Fibroblast of skin of left biceps (primary cell): ENCODE data around the gene IQCE.
"Not testable (repeated sequence)": the region's sequence is repeated elsewhere in the genome, so short reads cannot be mapped to it uniquely, and the experiment has no call there.

Source experiments
- DNase-seq, 2 experiments: peaks; one replicate each; pipeline ENCODE4 v3.0.0-alpha.2; 2013; ENCODE audit warnings: low read depth in 2 of 2

IQCE gene

DNA sequence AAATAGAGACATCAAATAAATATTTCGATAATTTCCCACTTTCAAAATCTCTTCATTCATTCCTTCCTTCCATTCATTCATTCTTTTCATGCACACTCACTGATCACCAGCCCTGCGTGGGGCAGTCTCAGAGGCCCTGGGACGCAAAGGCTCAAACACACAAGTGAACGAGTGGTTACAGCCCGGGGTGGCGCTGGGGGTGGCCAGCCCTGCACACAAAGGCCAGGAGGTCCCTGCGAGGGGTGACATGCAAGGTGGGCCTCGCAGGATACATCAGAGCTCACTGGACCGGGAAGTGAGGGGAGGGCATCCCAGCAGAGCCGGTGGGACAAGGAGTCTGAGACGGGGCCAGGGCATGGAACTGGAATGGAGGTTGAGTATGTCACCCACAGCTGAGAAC lies 43.1 kb downstream of the IQCE start:
- DNase-seq, result no peak

DNA sequence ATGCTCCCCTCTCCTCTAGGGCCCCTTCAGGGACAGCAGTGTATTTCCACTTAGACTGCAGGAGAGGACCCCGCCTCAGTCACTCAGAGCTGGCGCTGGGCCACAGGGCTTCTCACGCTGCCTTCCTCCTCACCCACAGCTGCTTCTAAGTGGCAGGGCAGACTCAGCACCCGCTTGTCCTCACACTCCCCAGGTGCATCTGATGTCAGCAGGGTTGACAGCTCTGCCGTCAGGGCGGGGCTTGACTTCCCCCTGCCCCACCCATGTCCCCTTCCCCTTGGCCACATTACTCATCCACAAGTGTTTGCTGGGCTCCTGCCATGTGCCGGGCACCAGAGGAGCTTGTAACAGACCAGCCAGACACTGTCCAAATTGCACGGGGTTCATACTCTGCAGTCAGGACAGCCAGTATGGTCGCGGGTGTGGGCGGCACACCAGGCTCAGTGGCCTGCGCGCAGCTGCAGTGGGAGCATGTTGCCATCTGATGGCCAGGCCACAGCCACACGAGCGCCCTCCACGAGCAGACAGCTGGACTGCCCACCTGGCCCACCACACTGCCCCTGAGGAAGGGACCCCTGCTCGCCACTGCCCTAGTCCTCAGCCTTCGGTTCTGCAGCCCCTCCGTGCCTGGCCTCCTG lies 43.7 kb downstream of the IQCE start:
- DNase-seq, result no peak

DNA sequence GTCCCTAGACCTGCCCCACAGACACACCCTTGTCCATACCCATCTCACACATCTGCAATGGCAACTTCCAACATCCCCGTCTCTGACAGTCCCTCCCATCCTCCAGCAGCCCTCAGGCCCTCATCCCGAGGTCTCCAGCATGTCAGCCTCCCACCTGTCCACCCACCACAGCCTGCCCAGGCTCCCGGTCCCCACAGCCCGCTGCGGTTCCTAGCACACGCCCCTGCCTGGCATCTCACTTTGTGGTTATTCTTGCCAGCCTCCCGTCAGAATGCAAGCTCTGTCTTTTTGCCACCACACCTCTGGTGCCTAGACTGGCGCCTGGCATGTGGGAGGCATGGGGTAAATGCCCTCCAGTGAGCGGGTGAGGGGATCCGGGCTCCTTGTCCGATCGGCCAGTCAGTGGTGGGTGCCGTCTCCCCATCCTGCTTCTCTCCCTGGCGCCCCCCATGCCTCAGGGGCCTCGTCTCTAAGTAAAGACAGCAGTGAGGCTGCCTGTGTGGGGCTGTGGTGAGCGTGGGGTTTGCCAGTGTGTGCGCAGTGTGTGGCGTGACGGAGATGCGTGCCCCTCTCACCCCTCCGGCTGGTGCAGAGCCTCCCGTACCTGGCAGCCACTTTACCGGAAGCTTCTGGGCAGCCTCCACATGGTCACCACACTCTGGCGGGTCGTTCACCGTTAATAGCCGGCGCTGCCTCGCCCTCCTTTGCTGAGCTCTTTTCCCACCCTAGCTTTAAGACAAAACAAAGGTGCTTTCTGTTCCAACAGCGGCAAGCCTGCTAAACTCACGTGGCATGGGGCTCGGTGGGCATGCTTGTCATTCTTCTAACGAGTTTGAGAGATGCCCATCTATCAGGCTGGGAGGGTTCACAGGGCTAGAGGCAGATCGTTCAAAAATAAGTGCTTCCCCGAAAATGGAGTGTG lies 44.5 kb downstream of the IQCE start:
- no peak for DNase-seq

DNA sequence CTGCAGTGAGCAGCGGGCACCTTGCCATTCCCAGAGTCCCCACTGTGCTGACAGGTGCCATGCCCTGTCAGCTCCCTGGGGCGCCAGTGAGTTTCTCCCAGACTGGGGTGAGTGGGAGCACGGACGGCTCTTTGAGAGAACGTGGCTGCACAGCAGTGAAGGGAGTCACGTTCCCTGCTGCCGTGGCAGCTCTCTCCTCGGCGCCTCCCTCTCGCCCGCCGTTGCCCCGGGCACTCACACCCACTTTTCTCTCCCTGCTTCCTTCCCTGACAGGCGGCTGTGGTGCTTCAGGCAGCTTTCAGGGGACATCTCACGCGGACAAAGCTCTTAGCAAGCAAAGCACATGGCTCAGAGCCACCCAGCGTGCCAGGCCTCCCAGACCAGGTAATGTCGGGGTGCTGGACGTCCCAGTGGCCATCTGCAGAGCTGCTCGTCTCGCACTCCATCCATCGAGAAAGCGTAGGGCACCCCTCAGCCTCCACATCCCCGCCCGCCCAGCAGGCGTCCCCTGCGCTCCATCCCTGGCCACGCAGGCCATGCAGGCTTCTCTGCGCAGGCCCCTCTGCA lies 45.9 kb downstream of the IQCE start:
- DNase-seq, result no peak

DNA sequence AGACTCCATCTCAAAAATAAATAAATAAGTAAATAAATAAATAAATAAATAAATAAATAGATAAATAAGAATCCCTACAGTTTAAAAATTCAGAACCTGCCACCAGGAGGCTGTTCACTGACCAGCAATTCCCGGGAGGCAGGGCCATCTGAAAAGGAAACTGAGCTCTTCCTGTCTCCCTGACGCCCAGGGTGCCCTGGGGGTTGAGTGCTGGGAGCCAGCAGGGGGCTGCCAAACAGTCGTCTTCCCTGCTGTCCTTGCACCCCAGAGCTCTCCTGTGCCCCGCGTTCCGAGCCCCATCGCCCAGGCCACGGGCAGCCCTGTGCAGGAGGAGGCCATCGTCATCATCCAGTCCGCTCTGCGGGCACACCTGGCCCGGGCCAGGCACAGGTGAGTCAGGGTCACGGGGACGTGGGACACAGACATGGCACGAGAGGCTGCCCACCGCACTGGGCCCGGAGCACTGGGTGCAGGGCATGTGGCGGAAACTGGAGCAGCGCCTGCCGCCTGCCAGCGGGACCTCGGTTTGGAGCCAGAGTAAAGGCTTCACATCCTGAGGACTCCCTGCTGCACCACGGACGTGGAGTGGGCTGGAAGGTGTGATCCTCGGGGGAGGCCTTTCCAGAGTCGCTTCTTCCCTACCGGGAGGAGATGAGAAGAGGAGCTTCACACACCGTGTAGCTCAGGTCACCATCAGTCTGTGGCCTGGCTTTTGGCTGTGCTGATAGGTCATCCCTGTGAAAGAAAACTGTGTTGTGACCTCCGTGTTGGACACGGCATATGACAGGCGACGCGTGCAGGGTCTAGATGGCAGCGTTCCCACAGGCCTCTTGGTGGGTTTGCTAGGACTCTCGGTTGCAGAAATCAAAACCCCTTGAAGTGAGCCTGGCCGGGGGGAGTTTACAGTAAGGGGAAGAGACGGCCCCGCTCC lies 47.1 kb downstream of the IQCE start:
- no peak for DNase-seq

DNA sequence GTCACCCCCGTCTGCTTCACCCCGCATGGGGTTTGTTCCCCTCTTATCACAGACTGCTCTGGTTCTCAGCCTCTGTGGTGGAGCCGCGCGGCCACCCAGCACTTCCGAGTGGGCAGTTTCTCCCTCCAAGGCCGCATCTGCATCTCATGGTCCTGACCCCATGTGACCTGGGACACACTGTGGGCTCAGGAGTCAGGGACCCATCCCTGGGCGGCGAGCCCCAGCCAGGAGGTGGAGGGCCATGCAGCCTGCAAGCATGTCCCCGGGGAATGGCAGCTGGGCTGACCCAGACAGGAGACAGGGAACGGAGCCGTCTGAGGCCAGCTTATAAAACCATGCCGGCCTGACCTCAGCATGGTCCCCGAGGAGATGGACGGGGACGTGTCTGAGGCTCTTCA lies 47.8 kb downstream of the IQCE start:
- DNase-seq, result no peak

DNA sequence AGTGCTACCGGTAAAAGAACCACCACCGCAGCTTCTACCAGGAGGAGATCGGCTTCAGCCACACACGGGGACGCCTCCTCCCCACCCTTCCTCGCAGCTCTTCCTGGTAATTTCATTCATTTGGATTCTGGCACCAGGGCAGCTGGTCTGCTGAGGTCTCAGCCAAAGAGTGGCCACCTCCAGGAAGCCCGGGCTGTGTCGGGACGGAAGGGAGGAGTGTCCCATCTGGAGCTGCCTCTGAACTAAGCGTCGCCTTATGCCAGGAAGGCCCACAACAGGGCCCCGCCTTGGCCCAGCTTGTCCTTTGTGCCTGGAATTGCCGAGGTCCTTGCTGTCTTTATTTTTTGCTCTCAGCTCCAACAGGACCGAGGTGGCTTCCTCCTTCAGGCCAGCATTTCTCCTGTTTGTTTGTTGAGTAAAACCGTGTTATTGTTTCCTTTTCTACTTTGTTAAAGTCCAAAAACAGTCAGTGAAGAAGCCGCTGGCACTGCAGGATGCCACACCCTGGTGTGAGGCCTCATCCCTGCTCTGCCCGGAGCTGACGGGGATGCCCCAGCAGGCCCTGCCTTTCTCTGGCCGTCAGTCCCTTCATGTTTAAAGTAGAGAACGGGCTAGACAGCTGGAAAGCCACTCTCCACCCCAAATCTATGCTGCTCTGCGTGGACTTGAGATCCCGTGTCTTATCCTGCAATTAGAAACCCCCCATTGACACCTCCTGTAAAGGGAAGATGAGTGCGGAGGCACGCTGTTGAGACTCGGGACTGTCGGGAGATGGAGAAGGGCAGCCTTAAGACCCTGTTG lies 48.5 kb downstream of the IQCE start:
- DNase-seq, result no peak

DNA sequence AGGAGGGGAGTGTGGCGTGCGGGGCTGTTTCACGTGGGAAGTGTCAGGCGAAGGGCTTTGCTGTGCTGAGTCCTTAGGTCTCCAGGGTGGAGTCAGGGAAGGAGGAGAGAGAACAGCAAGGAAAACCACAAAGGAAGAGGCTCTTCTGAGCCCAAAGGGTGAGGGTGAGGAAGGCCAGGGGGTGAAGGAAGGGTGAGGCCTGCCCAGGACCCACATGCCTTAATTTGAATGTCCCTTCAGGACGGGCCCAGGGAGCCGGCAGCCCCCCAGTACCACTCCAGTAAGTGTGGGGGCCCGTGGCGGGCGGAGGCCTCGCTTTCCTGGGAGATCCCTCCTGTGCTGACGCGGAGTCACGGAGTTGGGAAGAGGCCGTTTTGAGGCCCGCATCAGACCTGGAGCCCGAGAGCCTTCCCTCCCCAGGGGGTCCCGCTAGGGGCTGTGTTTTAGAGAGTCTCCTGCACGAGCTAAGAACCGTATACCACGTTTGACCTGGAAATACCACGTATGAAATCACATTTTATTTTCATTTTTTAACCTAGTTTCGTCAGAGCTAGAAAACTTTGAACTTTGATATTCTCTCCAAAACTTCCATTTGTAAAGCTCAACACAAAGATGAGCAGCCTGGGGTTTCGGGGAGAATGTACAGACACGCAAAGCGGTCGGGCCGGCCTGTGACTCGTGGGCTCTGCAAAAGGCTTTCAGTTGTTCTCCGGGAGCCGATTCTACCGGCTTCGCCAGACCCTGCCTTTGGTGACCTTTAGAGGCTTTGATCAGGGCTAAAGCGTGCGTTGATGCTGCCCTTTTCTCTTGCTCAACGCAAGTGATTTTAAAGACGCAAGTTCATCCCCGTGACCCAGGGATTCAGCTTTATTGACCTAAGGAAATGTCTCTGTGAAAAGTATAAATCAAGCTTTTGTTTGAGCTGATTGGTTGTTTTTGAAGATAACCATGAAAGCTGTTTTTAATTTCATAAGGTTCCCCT lies 49.4 kb downstream of the IQCE start:
- DNase-seq, result no peak

DNA sequence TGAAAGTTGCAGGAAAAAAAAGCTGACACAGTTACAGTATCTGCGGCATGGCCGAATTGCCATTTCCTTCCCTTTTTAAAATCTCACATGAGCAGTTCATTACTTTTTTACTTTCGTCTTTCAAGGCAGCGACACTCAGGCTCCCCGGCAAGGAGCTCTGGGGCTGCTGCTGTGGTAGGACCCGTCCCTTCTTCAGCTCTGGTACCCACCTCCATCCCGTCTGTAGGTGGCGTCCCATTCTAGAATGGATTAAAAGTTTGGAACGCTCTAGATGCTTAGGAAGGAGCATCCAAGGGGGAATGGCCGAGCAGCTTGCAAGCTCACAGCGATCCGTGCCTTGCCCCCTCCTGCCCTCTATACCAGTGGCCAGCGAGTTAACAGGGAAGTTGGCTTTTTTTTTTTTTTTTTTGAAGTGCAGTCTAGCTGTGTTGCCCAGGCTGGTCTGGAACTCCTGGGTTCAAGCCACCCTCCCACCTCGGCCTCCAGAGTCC lies 50.2 kb downstream of the IQCE start:
- no peak for DNase-seq

DNA sequence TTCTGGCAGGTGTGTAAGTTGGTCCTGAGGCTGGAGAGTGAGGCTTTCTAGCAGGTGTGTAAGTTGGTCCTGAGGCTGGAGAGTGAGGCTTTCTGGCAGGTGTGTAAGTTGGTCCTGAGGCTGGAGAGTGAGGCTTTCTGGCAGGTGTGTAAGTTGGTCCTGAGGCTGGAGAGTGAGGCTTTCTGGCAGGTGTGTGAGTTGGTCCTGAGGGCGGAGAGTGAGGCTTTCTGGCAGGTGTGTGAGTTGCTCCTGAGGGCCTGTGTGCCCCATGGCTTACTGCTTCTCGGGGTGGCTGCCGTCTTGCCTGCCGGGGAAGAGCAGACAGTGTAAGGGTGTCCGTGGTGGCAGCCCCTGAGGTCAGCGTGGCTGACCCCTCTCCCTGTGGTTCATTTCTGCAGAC lies 50.9 kb downstream of the IQCE start:
- DNase-seq, result not testable (repeated sequence)

DNA sequence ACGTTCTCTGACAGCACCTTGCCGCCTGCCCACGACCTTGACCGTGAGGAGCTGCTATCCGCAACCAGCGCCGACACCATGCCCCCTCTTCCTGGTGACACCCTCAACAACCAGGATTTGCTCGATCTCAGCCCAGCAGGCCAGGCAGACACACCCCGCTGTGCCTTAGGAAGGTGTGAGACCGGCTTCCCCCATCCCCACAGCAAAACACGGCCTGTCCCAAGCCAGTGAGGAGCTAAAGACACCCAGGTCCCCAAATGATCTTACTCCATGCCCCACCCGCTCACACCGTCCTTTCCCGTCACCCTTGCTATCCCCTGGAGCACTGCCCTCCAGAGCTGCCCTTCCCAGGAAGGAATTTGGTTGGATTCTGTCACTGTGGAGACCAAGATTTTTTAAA lies 51.7 kb downstream of the IQCE start:
- DNase-seq, result no peak

DNA sequence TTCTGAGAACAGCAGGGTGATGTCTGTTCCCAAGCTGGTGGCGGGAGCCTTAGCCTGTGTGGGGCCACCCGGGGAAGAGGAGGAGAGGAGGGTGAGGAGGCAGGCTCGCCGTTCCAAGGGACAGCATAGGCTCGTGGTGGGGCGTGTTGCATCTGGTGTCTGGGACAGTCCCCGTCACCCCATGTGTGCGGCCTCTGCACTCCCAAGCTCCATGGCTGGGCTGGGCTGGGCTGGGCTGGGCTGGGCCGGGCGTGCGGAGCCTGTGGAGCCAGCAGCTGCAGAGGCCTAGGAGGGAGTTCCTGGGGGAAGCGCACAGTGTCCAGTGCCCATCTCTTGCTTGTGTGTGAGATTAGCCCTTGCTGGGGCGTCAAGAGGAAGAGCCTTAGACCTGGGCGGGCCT lies 52.1 kb downstream of the IQCE start:
- no peak for DNase-seq

DNA sequence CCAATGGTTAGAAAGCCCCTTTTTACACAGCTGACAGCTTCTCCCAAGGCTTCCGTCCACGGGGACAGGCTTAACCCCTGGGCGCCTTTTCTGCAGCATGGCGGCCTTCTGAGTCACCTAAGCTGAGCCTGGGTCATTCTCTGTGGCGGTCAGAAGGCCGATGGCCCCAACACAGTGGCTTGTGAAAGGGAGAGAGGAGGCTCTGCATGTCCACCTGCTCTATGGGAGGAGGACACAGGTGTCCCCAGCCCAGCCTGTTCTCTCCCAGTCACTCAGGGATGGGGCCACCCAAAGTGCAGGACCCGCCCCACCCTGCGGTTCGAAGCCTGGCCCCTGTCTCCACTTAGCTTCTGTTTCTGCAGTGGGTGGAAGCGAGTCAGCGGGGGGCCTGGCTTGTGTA lies 52.6 kb downstream of the IQCE start:
- DNase-seq, result no peak

DNA sequence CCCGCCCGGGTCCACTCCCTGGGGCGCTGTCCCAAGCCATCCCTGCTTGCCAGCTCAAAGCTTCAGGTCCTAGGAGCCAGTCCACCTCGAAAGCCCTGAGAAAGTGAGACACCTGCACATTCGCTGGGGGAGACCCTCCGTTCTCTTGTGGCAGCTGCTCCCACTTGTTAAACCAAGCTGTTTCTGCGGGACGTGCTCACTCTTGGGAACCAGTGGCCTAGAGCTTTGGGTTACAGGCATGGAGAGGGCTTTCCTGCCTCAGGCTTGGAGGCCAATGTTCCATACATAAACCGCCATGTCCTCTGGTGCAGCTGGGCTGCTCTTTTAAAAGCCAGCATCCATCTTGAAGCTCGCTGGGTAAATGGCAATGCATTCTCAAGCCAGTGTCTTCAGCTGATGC lies 53.1 kb downstream of the IQCE start:
- no peak for DNase-seq

DNA sequence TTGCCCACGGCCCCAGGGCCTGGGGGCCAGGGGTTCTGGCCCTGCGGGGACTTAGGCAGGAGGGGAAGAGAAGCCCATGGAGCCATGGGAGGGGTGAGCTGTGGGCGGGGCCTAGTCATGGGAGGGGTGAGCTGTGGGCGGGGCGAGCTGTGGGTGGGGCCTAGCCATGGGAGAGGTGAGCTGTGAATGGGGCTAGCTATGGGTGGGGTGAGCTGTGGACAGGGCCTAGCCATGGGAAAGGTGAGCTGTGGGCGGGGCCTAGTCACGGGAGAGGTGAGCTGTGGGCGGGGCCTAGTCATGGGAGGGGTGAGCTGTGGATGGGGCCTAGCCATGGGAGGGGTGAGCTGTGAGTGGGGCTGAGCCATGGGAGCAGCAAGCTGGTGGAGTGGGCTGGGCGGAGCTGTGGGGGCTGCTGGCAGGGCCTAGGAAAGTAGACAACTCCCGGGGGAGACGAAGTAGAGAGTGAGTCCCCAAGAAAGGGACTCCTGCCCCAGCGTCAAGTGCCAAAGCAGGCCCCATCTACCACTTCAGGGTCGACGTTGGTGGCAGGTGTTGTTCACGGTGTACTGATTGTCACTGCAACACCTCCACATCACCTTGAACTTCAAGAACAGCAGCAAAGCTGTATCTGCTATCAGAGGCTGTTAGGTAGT lies 53.8 kb downstream of the IQCE start:
- no peak for DNase-seq

DNA sequence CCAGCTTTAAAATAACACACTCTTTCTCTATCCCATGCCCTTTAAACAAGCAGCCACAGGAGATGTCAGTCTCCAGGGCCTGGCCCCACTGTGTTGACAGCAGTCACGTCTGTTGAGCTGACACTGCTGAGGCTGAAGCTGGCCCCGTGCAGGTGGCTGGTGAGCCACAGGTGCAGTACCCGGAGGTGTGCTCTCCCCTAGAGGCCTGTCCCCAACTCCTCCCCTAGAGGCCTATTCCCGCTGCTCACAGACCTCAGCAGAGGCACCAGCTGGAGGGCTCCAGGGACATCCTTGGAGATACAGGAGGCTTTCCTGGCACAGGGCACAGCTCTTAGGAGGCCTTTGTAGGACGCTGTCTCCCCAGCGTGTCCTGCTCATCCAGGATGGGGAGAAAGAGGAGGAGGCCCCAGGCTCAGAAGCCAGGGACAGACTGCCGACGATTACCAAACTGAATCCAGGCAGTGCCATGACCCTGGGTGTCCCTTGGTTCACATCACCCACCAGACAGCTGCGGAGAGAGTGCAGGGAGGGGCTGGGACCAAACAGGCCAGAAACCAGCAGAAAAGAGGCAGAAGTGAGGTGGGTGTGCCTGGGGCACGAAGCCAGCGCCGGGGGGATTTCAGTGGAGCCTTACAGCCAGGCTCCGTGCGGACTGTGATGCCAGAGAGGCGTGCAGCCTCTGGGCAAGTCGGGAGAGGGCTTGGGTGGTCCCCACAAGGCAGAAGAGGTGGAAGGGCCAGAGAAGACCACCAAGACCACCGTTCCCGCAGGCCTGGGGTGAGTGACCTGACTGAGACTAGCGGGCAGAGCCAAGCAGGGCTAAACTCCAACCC lies 54.5 kb downstream of the IQCE start:
- no peak for DNase-seq

DNA sequence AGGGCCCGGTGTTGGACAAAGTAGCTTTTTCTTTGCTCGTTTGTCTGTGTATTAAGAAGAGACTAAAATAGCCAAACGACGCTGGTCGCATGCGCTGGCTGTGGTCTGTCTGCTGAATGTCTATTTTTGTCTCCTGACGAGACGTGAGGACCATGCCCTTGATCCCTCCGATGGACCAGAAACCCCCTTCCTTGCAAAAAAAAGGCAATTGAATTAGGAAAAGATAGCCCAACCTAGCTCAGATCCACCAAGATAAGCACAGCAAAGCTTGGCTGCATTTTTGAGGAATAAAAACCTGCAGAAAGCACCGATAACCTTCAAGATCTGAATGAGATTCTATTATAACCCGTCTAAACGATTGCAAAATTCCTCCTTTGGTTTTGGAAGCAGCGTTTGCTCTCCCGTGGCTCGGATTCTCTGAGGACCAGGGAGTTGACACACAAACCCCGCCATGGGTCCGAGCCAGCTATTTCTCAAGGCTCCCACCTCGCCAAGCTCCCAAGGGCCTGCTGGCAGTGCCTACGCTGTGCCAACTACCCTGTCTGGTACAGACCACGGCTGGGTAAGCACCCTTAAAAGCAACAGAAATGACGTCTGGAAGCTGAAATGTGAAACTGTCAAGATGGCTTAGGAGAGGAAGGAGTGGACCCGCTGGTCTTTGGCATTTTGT lies 55.3 kb downstream of the IQCE start:
- DNase-seq, result no peak
